Thyroid gland (tissue), 4 donors: ENCODE results near the gene ANAPC7. TPM values are rescaled to one million over a fixed set of nuclear protein-coding genes. Genes with fewer than 3 reads are reported as not detected.
"Not testable (repeated sequence)": the region's sequence is repeated elsewhere in the genome, so short reads cannot be mapped to it uniquely, and the experiment has no call there.

ENCODE experiments used
- DNase-seq, 2 donors: peaks; one replicate each; pipeline ENCODE4 v3.0.0-alpha.2; 2019
- H3K27ac ChIP-seq, 3 donors: fragments of 200-600 bp; sonication (generic); 1 replicate in 2 of 3; 2 replicates in 1 of 3; pipeline ENCODE4 v1.5.1; 2016 to 2019; ENCODE audit warnings: mild to moderate bottlenecking in 1 of 3, moderate library complexity in 1 of 3
- H3K27me3 ChIP-seq: fragments of 200-600 bp; sonication (generic); one replicate; pipeline ENCODE4 v1.5.1; 2019
- H3K36me3 ChIP-seq, 2 donors: fragments of 200-600 bp; sonication (generic); one replicate each; pipeline ENCODE4 v1.5.1; 2016 to 2019
- H3K4me1 ChIP-seq, 2 donors: fragments of 200-600 bp; sonication (generic); one replicate each; pipeline ENCODE4 v1.5.1; 2017 to 2019
- H3K4me3 ChIP-seq, 3 donors: fragments of 200-600 bp; sonication (generic); replicated peaks in 1 of 3; 1 replicate in 2 of 3; 2 replicates in 1 of 3; pipeline ENCODE4 v1.5.1; 2016; ENCODE audit warnings: mild to moderate bottlenecking in 1 of 3
- H3K9me3 ChIP-seq: fragments of 200-600 bp; sonication (generic); one replicate; pipeline ENCODE4 v1.5.1; 2017
- POLR2A ChIP-seq, 2 donors: fragments of 450-650 bp; IDR thresholded peaks; one replicate each; pipeline ENCODE4 v1.6.1; 2017; ENCODE audit warnings: antibody characterized with exemption in 2 of 2, mild to moderate bottlenecking in 2 of 2, moderate library complexity in 1 of 2
- WGBS, 2 donors: methylation state at CpG; one replicate each; pipeline ENCODE4 v1.1.5; 2017; 5-methylcytosine and 5-hydroxymethylcytosine counted together
- intact Hi-C: fragments of 100-400 bp; cut with DNase I; formaldehyde crosslinking; loops from one replicate; pipeline ENCODE4 v1.15.1; 2023
- total RNA-seq, 4 donors: library from RNA; depleted of rRNA; stranded (reverse); fragments of >200 nt; gene quantifications; one replicate each; pipeline ENCODE4 v1.2.3, GENCODE V29; 2016
- TF ChIP-seq, protein P1 (sequence below), 6 experiments: fragments of 200-600 bp in 3 of 6; fragments of 450-650 bp in 3 of 6; sonication (generic) in 3 of 6; IDR thresholded peaks; one replicate each; pipeline ENCODE4 v1.5.1; 2016 to 2019; ENCODE audit warnings: antibody characterized with exemption in 6 of 6, mild to moderate bottlenecking in 2 of 6, inconsistent platforms in 1 of 6, moderate library complexity in 1 of 6

The ANAPC7 gene
- total RNA-seq, 4 donors from 2014 or later: 49.4 to 61.9 (median 50.9) TPM

GRCh38 chr12:110421701-110422100 lies 18.2 kb upstream of the ANAPC7 start:
- no peaks in the 10 kb centered on the region for H3K4me1 ChIP-seq
- no peak overlapping the region for H3K27ac ChIP-seq
- 82 to 87% methylated on average over 4 of the region's 4 CpGs for WGBS, 2 donors
- H3K4me3 ChIP-seq: no peak overlapping the region
- intact Hi-C loops: no loop called here
- no peaks in the 10 kb centered on the region for H3K9me3 ChIP-seq
- H3K36me3 ChIP-seq: no peaks in the 10 kb centered on the region
- no peak for TF ChIP-seq POLR2A (IDR thresholded peaks at IDR 0.05)
- TF ChIP-seq, protein P1, sequence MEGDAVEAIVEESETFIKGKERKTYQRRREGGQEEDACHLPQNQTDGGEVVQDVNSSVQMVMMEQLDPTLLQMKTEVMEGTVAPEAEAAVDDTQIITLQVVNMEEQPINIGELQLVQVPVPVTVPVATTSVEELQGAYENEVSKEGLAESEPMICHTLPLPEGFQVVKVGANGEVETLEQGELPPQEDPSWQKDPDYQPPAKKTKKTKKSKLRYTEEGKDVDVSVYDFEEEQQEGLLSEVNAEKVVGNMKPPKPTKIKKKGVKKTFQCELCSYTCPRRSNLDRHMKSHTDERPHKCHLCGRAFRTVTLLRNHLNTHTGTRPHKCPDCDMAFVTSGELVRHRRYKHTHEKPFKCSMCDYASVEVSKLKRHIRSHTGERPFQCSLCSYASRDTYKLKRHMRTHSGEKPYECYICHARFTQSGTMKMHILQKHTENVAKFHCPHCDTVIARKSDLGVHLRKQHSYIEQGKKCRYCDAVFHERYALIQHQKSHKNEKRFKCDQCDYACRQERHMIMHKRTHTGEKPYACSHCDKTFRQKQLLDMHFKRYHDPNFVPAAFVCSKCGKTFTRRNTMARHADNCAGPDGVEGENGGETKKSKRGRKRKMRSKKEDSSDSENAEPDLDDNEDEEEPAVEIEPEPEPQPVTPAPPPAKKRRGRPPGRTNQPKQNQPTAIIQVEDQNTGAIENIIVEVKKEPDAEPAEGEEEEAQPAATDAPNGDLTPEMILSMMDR (IDR thresholded peaks at IDR 0.05): no peak
- no peak for DNase-seq
- no peaks in the 10 kb centered on the region for H3K27me3 ChIP-seq

- no peaks in the 10 kb centered on the region for H3K27me3 ChIP-seq
- H3K36me3 ChIP-seq: no peaks in the 10 kb centered on the region
- no peaks in the 10 kb centered on the region for H3K9me3 ChIP-seq
- 61 to 69% methylated on average over 3 of the region's 3 CpGs for WGBS, 2 donors
- H3K27ac ChIP-seq: no peak overlapping the region
- TF ChIP-seq POLR2A (IDR thresholded peaks at IDR 0.05): no peak
- TF ChIP-seq, protein P1 (IDR thresholded peaks at IDR 0.05): no peak
- no peak overlapping the region for H3K4me3 ChIP-seq
- intact Hi-C loops: no loop called here
- no peak for DNase-seq
- no peaks in the 10 kb centered on the region for H3K4me1 ChIP-seq
Measured at GRCh38 chr12:110421159-110421661, 17.7 kb upstream of the ANAPC7 start.

DNA sequence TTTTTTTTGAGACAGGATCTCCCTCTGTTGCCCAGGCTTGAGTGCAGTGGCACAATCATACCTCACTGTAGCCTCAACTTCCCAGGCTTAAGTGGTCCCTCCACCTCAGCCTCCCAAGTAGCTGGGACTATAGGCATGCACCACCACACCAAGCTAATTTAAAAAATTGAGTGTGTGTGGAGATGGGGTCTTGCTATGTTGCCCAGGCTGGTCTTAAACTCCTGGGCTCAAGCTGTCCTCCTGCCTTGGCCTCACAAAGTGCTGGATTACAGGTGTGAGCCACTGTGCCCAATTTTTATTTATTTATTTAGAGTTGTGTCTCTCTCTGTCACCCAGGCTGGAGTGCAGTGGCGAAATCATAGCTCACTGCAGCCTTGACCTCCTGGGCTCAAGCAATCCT lies 17.1 kb upstream of the ANAPC7 start:
- WGBS, 2 donors: 92 to 100% methylated on average over 1 of the region's 1 CpG
- H3K27ac ChIP-seq, H3K36me3 ChIP-seq, H3K9me3 ChIP-seq, intact Hi-C loops, DNase-seq, H3K4me1 ChIP-seq, H3K27me3 ChIP-seq, H3K4me3 ChIP-seq: not testable (repeated sequence)

- DNase-seq, H3K4me1 ChIP-seq, H3K27me3 ChIP-seq, H3K27ac ChIP-seq, H3K4me3 ChIP-seq, intact Hi-C loops, H3K36me3 ChIP-seq, H3K9me3 ChIP-seq: not testable (repeated sequence)
- 46 to 53% methylated on average over 3 of the region's 3 CpGs for WGBS, 2 donors
Measured at GRCh38 chr12:110417113-110417512, 13.6 kb upstream of the ANAPC7 start.

DNA sequence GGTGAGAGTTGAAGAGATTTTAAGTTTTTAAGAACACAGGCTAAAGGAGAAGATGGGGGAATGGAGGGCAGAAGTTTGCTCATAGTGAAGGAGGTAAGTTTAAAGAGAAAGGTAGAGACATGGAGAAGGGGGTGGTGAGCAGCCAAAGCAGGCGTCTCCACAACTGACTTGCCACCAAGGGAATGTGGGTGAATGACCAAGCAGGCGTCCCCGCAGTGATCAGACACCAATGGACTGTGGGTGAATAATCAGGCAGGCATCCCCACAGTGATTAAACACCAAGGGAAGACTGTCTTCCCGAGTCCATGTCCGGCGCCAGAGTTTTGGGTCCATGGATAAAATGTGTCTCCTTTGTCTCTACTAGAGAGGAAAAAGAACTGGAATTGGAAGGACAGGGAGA lies 6.6 kb upstream of the ANAPC7 start:
- H3K4me3 ChIP-seq, H3K36me3 ChIP-seq, H3K9me3 ChIP-seq, H3K4me1 ChIP-seq, intact Hi-C loops, H3K27me3 ChIP-seq, H3K27ac ChIP-seq, DNase-seq: not testable (repeated sequence)
- 91 to 93% methylated on average over 6 of the region's 6 CpGs for WGBS, 2 donors

- H3K4me1 ChIP-seq: peaks cover 5 to 11% of the 10 kb centered on the region in 2 donors
- H3K36me3 ChIP-seq, intact Hi-C loops, H3K9me3 ChIP-seq, DNase-seq, H3K4me3 ChIP-seq, H3K27ac ChIP-seq, H3K27me3 ChIP-seq: not testable (repeated sequence)
- WGBS, 2 donors: 85 to 87% methylated on average over 16 of the region's 16 CpGs
Measured at GRCh38 chr12:110405126-110405662, 1.7 kb upstream of the ANAPC7 start.

- Histone ChIP-seq H3K27ac (peak overlapping the region; percentile 88 to 98 (median 93)), H3K4me1 (peaks cover 5 to 11% of the 10 kb centered on the region in 2 donors), H3K9me3 (no peaks in the 10 kb centered on the region), H3K27me3 (no peaks in the 10 kb centered on the region), H3K36me3 (no peaks in the 10 kb centered on the region), H3K4me3 (peak overlapping the region in 2 of 3 donors; percentile 21 to 94)
- intact Hi-C loops: no loop called here
- WGBS, 2 donors: 22% methylated on average over 21 of the region's 21 CpGs
- peak; percentile 73 to 77 for DNase-seq
- no peak for TF ChIP-seq POLR2A (IDR thresholded peaks at IDR 0.05)
- TF ChIP-seq, protein P1 (IDR thresholded peaks at IDR 0.05): no peak
Measured at GRCh38 chr12:110403976-110404682, 621 bp upstream of the ANAPC7 start.
